Right atrium auricular region (tissue), 2 donors: Measurements from ENCODE around the gene MCU. TPM values are rescaled to one million over a fixed set of nuclear protein-coding genes. Genes with fewer than 3 reads are reported as not detected.
"Not testable (repeated sequence)": the region's sequence is repeated elsewhere in the genome, so short reads cannot be mapped to it uniquely, and the experiment has no call there.

ENCODE experiments used
- DNase-seq: peaks from one replicate; pipeline ENCODE4 v3.0.0-alpha.2; 2019; ENCODE audit warnings: low spot score
- H3K27ac ChIP-seq, 2 donors: fragments of 200-600 bp; sonication (generic); 1 replicate in 1 of 2; 2 replicates in 1 of 2; pipeline ENCODE4 v1.5.1; 2016 to 2019
- H3K27me3 ChIP-seq, 2 donors: fragments of 200-600 bp; sonication (generic); one replicate each; pipeline versions ENCODE4 v1.5.1 to v1.6.0; 2017 to 2019
- H3K36me3 ChIP-seq: fragments of 200-600 bp; sonication (generic); one replicate; pipeline ENCODE4 v1.5.1; 2016
- H3K4me1 ChIP-seq, 2 donors: fragments of 200-600 bp; sonication (generic); one replicate each; pipeline versions ENCODE4 v1.5.1 to v1.6.0; 2017 to 2019
- H3K4me3 ChIP-seq, 2 donors: fragments of 200-600 bp; sonication (generic); 1 replicate in 1 of 2; 2 replicates in 1 of 2; pipeline ENCODE4 v1.5.1; 2017 to 2019; ENCODE audit warnings: mild to moderate bottlenecking in 1 of 2, moderate library complexity in 1 of 2
- H3K9me3 ChIP-seq, 2 donors: fragments of 200-600 bp; sonication (generic); one replicate each; pipeline ENCODE4 v1.5.1; 2019
- total RNA-seq, 2 donors: library from RNA; depleted of rRNA; stranded (reverse); fragments of >200 nt; gene quantifications; one replicate each; pipeline ENCODE4 v1.1.0, GENCODE V29; 2016
- TF ChIP-seq, protein P1 (sequence below), 2 donors: fragments of 200-600 bp; sonication (generic); IDR thresholded peaks; one replicate each; pipeline ENCODE4 v1.5.1; 2019; ENCODE audit warnings: antibody characterized with exemption in 2 of 2

The MCU gene
- total RNA-seq, 2 donors from 2014 or later = 12.4 to 14.2 TPM

- Histone ChIP-seq H3K4me3 (no peak overlapping the region), H3K9me3 (no peaks in the 10 kb centered on the region), H3K27me3 (no peaks in the 10 kb centered on the region), H3K36me3 (no peaks in the 10 kb centered on the region), H3K27ac (no peak overlapping the region), H3K4me1 (peaks cover 0 to 2% of the 10 kb centered on the region in 2 donors)
- DNase-seq = no peak
- TF ChIP-seq, protein P1, sequence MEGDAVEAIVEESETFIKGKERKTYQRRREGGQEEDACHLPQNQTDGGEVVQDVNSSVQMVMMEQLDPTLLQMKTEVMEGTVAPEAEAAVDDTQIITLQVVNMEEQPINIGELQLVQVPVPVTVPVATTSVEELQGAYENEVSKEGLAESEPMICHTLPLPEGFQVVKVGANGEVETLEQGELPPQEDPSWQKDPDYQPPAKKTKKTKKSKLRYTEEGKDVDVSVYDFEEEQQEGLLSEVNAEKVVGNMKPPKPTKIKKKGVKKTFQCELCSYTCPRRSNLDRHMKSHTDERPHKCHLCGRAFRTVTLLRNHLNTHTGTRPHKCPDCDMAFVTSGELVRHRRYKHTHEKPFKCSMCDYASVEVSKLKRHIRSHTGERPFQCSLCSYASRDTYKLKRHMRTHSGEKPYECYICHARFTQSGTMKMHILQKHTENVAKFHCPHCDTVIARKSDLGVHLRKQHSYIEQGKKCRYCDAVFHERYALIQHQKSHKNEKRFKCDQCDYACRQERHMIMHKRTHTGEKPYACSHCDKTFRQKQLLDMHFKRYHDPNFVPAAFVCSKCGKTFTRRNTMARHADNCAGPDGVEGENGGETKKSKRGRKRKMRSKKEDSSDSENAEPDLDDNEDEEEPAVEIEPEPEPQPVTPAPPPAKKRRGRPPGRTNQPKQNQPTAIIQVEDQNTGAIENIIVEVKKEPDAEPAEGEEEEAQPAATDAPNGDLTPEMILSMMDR (IDR thresholded peaks at IDR 0.05) = no peak
These were observed 206.7 kb downstream of the MCU start for GRCh38 chr10:72898616-72899015.

- DNase-seq = no peak
- no peaks in the 10 kb centered on the region for H3K27me3 ChIP-seq
- no peak overlapping the region for H3K27ac ChIP-seq
- H3K4me3 ChIP-seq = no peak overlapping the region
- H3K36me3 ChIP-seq = no peaks in the 10 kb centered on the region
- TF ChIP-seq, protein P1 (IDR thresholded peaks at IDR 0.05) = no peak
- no peaks in the 10 kb centered on the region for H3K4me1 ChIP-seq
- no peaks in the 10 kb centered on the region for H3K9me3 ChIP-seq
These were observed 207.6 kb downstream of the MCU start for GRCh38 chr10:72899545-72899944.

GRCh38 chr10:72903941-72904446 lies 212.1 kb downstream of the MCU start:
- not testable (repeated sequence) for H3K9me3 ChIP-seq, H3K27me3 ChIP-seq, H3K27ac ChIP-seq, H3K4me3 ChIP-seq, H3K4me1 ChIP-seq, H3K36me3 ChIP-seq, DNase-seq

DNA sequence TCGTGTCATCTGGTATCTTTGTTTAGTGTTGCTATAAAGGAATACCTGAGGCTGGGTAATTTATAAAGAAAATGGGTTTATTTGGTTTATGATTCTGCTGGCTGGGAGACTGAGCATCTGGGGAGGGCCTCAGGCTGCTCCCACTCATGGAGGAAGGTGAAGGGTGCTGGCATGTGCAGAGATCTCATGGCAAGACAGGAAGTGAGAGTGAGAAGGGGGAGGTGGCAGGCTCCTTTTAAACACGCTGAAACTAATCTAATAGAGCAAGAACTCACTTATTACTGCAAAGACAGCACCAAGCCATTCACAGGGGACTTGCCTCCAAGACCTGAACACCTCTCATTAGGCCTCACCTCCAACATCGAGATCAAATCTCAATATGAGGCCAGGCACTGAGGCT lies 212.9 kb downstream of the MCU start:
- TF ChIP-seq, protein P1 (IDR thresholded peaks at IDR 0.05) = no peak
- H3K27ac ChIP-seq = no peak overlapping the region
- no peaks in the 10 kb centered on the region for H3K27me3 ChIP-seq
- no peak for DNase-seq
- no peaks in the 10 kb centered on the region for H3K4me1 ChIP-seq
- H3K36me3 ChIP-seq = no peaks in the 10 kb centered on the region
- H3K9me3 ChIP-seq = no peaks in the 10 kb centered on the region
- H3K4me3 ChIP-seq = no peak overlapping the region

GRCh38 chr10:72906446-72906845 lies 214.5 kb downstream of the MCU start:
- H3K36me3 ChIP-seq = no peaks in the 10 kb centered on the region
- H3K27ac ChIP-seq = no peak overlapping the region
- H3K9me3 ChIP-seq = no peaks in the 10 kb centered on the region
- TF ChIP-seq, protein P1 (IDR thresholded peaks at IDR 0.05) = no peak
- no peaks in the 10 kb centered on the region for H3K4me1 ChIP-seq
- DNase-seq = no peak
- H3K4me3 ChIP-seq = no peak overlapping the region
- no peaks in the 10 kb centered on the region for H3K27me3 ChIP-seq

GRCh38 chr10:72910705-72911104 lies 218.8 kb downstream of the MCU start:
- Histone ChIP-seq H3K9me3 (no peaks in the 10 kb centered on the region), H3K27me3 (no peaks in the 10 kb centered on the region), H3K4me1 (no peaks in the 10 kb centered on the region), H3K4me3 (no peak overlapping the region), H3K36me3 (no peaks in the 10 kb centered on the region), H3K27ac (no peak overlapping the region)
- TF ChIP-seq, protein P1 (IDR thresholded peaks at IDR 0.05) = no peak
- DNase-seq = no peak
